ENCODE data around the gene LYL1. TPM values are rescaled to one million over a fixed set of nuclear protein-coding genes. Genes with fewer than 3 reads are reported as not detected.
A peak's percentile ranks its signal among the peaks of the same experiment; 100 is the strongest.

LYL1 gene
- total and polyA plus RNA-seq, 2 of the 13 experiments (the other 11 are each of a cell fraction or from before 2014, with no cell fraction given) = 0.75 to 0.92 TPM

- TF ChIP-seq RERE (CRISPR knock-in tag; IDR thresholded peaks at IDR 0.05; ENCODE audit: low read depth) (no peak), ZKSCAN1 (IDR thresholded peaks at IDR 0.05; ENCODE audit: low read length) (peak; percentile 64), AGO2 (optimal IDR thresholded peaks at IDR 0.05; ENCODE audit: low read depth, low read length) (peak; percentile 83), CTCF (CRISPR knock-in tag; IDR thresholded peaks at IDR 0.05) (peak; percentile 42), KMT2B (CRISPR knock-in tag; IDR thresholded peaks at IDR 0.05) (no peak)
Observed at GRCh38 chr19:13104360-13104847, 1.7 kb upstream of the LYL1 start (continued).
